ENCODE results near the gene FMN1.

DNA sequence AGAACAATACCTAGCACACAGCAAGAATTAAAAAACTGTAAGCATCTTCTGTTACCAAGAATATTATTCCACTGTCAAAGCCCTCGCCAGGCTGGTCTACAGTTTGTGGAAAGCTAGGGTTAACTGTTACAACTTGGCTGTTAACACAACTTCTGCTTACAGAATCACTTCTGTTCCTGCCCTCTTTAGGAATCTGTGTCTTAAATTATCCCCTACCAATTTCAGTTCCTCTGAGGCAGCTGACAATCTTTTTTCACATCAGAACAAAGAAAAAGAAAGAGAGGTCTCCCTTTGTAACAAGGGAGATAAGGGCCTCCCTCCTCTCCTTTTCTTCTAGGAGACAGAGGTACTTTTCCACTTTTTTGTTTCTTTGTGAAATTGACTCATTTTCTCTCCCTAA is 188.9 kb downstream of the FMN1 start:
- TF ChIP-seq, protein P1, sequence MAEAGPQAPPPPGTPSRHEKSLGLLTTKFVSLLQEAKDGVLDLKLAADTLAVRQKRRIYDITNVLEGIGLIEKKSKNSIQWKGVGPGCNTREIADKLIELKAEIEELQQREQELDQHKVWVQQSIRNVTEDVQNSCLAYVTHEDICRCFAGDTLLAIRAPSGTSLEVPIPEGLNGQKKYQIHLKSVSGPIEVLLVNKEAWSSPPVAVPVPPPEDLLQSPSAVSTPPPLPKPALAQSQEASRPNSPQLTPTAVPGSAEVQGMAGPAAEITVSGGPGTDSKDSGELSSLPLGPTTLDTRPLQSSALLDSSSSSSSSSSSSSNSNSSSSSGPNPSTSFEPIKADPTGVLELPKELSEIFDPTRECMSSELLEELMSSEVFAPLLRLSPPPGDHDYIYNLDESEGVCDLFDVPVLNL (CRISPR knock-in tag; IDR thresholded peaks at IDR 0.05; ENCODE audit: borderline replicate concordance, low read depth): no peak
- TF ChIP-seq, protein P2, sequence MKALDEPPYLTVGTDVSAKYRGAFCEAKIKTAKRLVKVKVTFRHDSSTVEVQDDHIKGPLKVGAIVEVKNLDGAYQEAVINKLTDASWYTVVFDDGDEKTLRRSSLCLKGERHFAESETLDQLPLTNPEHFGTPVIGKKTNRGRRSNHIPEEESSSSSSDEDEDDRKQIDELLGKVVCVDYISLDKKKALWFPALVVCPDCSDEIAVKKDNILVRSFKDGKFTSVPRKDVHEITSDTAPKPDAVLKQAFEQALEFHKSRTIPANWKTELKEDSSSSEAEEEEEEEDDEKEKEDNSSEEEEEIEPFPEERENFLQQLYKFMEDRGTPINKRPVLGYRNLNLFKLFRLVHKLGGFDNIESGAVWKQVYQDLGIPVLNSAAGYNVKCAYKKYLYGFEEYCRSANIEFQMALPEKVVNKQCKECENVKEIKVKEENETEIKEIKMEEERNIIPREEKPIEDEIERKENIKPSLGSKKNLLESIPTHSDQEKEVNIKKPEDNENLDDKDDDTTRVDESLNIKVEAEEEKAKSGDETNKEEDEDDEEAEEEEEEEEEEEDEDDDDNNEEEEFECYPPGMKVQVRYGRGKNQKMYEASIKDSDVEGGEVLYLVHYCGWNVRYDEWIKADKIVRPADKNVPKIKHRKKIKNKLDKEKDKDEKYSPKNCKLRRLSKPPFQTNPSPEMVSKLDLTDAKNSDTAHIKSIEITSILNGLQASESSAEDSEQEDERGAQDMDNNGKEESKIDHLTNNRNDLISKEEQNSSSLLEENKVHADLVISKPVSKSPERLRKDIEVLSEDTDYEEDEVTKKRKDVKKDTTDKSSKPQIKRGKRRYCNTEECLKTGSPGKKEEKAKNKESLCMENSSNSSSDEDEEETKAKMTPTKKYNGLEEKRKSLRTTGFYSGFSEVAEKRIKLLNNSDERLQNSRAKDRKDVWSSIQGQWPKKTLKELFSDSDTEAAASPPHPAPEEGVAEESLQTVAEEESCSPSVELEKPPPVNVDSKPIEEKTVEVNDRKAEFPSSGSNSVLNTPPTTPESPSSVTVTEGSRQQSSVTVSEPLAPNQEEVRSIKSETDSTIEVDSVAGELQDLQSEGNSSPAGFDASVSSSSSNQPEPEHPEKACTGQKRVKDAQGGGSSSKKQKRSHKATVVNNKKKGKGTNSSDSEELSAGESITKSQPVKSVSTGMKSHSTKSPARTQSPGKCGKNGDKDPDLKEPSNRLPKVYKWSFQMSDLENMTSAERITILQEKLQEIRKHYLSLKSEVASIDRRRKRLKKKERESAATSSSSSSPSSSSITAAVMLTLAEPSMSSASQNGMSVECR (CRISPR knock-in tag; IDR thresholded peaks at IDR 0.05; ENCODE audit: borderline replicate concordance): no peak
- TF ChIP-seq, protein P3, sequence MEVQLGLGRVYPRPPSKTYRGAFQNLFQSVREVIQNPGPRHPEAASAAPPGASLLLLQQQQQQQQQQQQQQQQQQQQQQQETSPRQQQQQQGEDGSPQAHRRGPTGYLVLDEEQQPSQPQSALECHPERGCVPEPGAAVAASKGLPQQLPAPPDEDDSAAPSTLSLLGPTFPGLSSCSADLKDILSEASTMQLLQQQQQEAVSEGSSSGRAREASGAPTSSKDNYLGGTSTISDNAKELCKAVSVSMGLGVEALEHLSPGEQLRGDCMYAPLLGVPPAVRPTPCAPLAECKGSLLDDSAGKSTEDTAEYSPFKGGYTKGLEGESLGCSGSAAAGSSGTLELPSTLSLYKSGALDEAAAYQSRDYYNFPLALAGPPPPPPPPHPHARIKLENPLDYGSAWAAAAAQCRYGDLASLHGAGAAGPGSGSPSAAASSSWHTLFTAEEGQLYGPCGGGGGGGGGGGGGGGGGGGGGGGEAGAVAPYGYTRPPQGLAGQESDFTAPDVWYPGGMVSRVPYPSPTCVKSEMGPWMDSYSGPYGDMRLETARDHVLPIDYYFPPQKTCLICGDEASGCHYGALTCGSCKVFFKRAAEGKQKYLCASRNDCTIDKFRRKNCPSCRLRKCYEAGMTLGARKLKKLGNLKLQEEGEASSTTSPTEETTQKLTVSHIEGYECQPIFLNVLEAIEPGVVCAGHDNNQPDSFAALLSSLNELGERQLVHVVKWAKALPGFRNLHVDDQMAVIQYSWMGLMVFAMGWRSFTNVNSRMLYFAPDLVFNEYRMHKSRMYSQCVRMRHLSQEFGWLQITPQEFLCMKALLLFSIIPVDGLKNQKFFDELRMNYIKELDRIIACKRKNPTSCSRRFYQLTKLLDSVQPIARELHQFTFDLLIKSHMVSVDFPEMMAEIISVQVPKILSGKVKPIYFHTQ (CRISPR knock-in tag; IDR thresholded peaks at IDR 0.05): no peak
- TF ChIP-seq, protein P4, sequence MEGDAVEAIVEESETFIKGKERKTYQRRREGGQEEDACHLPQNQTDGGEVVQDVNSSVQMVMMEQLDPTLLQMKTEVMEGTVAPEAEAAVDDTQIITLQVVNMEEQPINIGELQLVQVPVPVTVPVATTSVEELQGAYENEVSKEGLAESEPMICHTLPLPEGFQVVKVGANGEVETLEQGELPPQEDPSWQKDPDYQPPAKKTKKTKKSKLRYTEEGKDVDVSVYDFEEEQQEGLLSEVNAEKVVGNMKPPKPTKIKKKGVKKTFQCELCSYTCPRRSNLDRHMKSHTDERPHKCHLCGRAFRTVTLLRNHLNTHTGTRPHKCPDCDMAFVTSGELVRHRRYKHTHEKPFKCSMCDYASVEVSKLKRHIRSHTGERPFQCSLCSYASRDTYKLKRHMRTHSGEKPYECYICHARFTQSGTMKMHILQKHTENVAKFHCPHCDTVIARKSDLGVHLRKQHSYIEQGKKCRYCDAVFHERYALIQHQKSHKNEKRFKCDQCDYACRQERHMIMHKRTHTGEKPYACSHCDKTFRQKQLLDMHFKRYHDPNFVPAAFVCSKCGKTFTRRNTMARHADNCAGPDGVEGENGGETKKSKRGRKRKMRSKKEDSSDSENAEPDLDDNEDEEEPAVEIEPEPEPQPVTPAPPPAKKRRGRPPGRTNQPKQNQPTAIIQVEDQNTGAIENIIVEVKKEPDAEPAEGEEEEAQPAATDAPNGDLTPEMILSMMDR (IDR thresholded peaks at IDR 0.05): no peak
- TF ChIP-seq, protein P5, sequence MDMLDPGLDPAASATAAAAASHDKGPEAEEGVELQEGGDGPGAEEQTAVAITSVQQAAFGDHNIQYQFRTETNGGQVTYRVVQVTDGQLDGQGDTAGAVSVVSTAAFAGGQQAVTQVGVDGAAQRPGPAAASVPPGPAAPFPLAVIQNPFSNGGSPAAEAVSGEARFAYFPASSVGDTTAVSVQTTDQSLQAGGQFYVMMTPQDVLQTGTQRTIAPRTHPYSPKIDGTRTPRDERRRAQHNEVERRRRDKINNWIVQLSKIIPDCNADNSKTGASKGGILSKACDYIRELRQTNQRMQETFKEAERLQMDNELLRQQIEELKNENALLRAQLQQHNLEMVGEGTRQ (CRISPR knock-in tag; IDR thresholded peaks at IDR 0.05): no peak
- TF ChIP-seq TEAD4 (CRISPR knock-in tag; IDR thresholded peaks at IDR 0.05): no peak
- TF ChIP-seq, protein P6, sequence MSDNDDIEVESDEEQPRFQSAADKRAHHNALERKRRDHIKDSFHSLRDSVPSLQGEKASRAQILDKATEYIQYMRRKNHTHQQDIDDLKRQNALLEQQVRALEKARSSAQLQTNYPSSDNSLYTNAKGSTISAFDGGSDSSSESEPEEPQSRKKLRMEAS (CRISPR knock-in tag; IDR thresholded peaks at IDR 0.05): no peak
- TF ChIP-seq, protein P7, sequence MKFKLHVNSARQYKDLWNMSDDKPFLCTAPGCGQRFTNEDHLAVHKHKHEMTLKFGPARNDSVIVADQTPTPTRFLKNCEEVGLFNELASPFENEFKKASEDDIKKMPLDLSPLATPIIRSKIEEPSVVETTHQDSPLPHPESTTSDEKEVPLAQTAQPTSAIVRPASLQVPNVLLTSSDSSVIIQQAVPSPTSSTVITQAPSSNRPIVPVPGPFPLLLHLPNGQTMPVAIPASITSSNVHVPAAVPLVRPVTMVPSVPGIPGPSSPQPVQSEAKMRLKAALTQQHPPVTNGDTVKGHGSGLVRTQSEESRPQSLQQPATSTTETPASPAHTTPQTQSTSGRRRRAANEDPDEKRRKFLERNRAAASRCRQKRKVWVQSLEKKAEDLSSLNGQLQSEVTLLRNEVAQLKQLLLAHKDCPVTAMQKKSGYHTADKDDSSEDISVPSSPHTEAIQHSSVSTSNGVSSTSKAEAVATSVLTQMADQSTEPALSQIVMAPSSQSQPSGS (CRISPR knock-in tag; IDR thresholded peaks at IDR 0.05; ENCODE audit: borderline replicate concordance, low read depth): no peak
- TF ChIP-seq, protein P8, sequence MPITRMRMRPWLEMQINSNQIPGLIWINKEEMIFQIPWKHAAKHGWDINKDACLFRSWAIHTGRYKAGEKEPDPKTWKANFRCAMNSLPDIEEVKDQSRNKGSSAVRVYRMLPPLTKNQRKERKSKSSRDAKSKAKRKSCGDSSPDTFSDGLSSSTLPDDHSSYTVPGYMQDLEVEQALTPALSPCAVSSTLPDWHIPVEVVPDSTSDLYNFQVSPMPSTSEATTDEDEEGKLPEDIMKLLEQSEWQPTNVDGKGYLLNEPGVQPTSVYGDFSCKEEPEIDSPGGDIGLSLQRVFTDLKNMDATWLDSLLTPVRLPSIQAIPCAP (CRISPR knock-in tag; IDR thresholded peaks at IDR 0.05): no peak
- no peak for TF ChIP-seq NFYB (CRISPR knock-in tag; conservative IDR thresholded peaks at IDR 0.05; ENCODE audit: low read depth)
